Activated CD4-positive, alpha-beta memory T cell treated with anti-CD3 and anti-CD28 coated beads, Interleukin-2, amount 10 ng/mL, durations not matched to agents 7 days and 5 days (primary cell): ENCODE measurements around the gene IRF2. TPM values are rescaled to one million over a fixed set of nuclear protein-coding genes. Genes with fewer than 3 reads are reported as not detected.

Source experiments
- CTCF ChIA-PET: fragments of 350-600 bp; sonication (Branson Sonifier 250); formaldehyde crosslinking; loops from one replicate; lab custom pipeline; 2021; ENCODE audit warnings: antibody characterized with exemption, inconsistent platforms; lab: Charles Lee
- POLR2A ChIA-PET: fragments of 350-600 bp; sonication (Branson Sonifier 250); formaldehyde crosslinking; loops from one replicate; lab custom pipeline; 2021; ENCODE audit warnings: antibody characterized with exemption; lab: Charles Lee
- DNase-seq: peaks from one replicate; pipeline ENCODE4 v3.0.0-alpha.2; 2020
- H3K27ac Mint-ChIP-seq: one replicate; pipeline ENCODE4 v1.8.0; 2021; ENCODE audit warnings: mild to moderate bottlenecking, mixed read lengths
- H3K27me3 Mint-ChIP-seq: one replicate; pipeline ENCODE4 v1.8.0; 2021; ENCODE audit warnings: mixed read lengths
- H3K36me3 Mint-ChIP-seq: one replicate; pipeline ENCODE4 v1.8.0; 2021; ENCODE audit warnings: low read depth, mixed read lengths
- H3K4me1 Mint-ChIP-seq: one replicate; pipeline ENCODE4 v1.8.0; 2021; ENCODE audit warnings: mixed read lengths
- H3K4me3 Mint-ChIP-seq: one replicate; pipeline ENCODE4 v1.8.0; 2021; ENCODE audit warnings: mild to moderate bottlenecking, mixed read lengths
- H3K9me3 Mint-ChIP-seq: one replicate; pipeline ENCODE4 v1.8.0; 2021; ENCODE audit warnings: mixed read lengths
- total RNA-seq, 2 experiments: library from RNA; stranded (reverse); gene quantifications; one replicate each; pipeline ENCODE4 v1.2.3, GENCODE V29; 2021

The IRF2 gene
- 10 to 100 TPM; 77.2 to 78.5 TPM for total RNA-seq

- peaks cover 55% of the 10 kb centered on the region for H3K36me3 Mint-ChIP-seq
- no peaks in the 10 kb centered on the region for H3K9me3 Mint-ChIP-seq
- no peaks in the 10 kb centered on the region for H3K27me3 Mint-ChIP-seq
- CTCF ChIA-PET = interaction anchor here (0.8 to 5.7 kb wide), 6 partner anchors 39 to 259 kb away, joined by 3 to 42 read pairs (median 4); partner anchors contain the start of gene CENPU
- POLR2A ChIA-PET = interaction anchor here (0.6 to 5.0 kb wide), 55 partner anchors 9 to 1030 kb away, joined by 3 to 193 read pairs (median 5); partner anchors contain the start of genes CASP3, CDKN2AIP, CENPU and PRIMPOL
- peak within 1 kb of the TSS; percentile 96 for H3K27ac Mint-ChIP-seq
- H3K4me1 Mint-ChIP-seq = peaks cover 59% of the 10 kb centered on the region
- DNase-seq = peak; percentile 98
- H3K4me3 Mint-ChIP-seq = peak within 1 kb of the TSS; percentile 91
Observed at GRCh38 chr4:184474263-184475095, at the start of gene IRF2. Gene IRF2 (minus strand): TSS chr4:184474550. CDS start chr4:184429064, 45,486 bp downstream.

- CTCF ChIA-PET = interaction anchor here (1.4 to 3.7 kb wide), 8 partner anchors 10 to 490 kb away, joined by 3 to 40 read pairs (median 8); no protein-coding TSS in a partner anchor
- H3K27me3 Mint-ChIP-seq = no peaks in the 10 kb centered on the region
- POLR2A ChIA-PET = interaction anchor here (1.7 to 6.1 kb wide), 5 partner anchors 11 to 95 kb away, joined by 4 to 96 read pairs (median 23); partner anchors contain the start of gene IRF2
- H3K36me3 Mint-ChIP-seq = peaks cover 9% of the 10 kb centered on the region
- H3K4me1 Mint-ChIP-seq = peaks cover 43% of the 10 kb centered on the region
- H3K4me3 Mint-ChIP-seq = no peak overlapping the region
- peak overlapping the region; percentile 89 for H3K27ac Mint-ChIP-seq
- no peak for DNase-seq
- H3K9me3 Mint-ChIP-seq = peaks cover 14% of the 10 kb centered on the region
Observed at GRCh38 chr4:184515606-184516005, 41.3 kb upstream of the IRF2 start.

- Mint-ChIP-seq H3K36me3 (peaks cover 18% of the 10 kb centered on the region), H3K27ac (peak overlapping the region; percentile 89), H3K4me3 (peak overlapping the region; percentile 32), H3K27me3 (no peaks in the 10 kb centered on the region), H3K9me3 (peaks cover 23% of the 10 kb centered on the region), H3K4me1 (peaks cover 47% of the 10 kb centered on the region)
- ChIA-PET CTCF (interaction anchor here (0.6 to 3.7 kb wide), 16 partner anchors 9 to 491 kb away, joined by 3 to 40 read pairs (median 4); partner anchors contain the start of genes CENPU and IRF2), POLR2A (interaction anchor here (0.9 to 6.1 kb wide), 20 partner anchors 11 to 249 kb away, joined by 3 to 96 read pairs (median 6); partner anchors contain the start of genes CASP3, CENPU, IRF2 and PRIMPOL)
- peak; percentile 71 for DNase-seq
Observed at GRCh38 chr4:184514121-184514988, 40.0 kb upstream of the IRF2 start.

- H3K4me1 Mint-ChIP-seq = peaks cover 47% of the 10 kb centered on the region
- DNase-seq = no peak
- ChIA-PET CTCF (interaction anchor here (0.8 to 3.7 kb wide), 13 partner anchors 9 to 248 kb away, joined by 3 to 40 read pairs (median 4); partner anchors contain the start of genes CENPU and IRF2), POLR2A (interaction anchor here (0.9 to 6.1 kb wide), 18 partner anchors 10 to 248 kb away, joined by 3 to 96 read pairs (median 8); partner anchors contain the start of genes CASP3, CENPU, IRF2 and PRIMPOL)
- peaks cover 16% of the 10 kb centered on the region for H3K36me3 Mint-ChIP-seq
- H3K9me3 Mint-ChIP-seq = peaks cover 21% of the 10 kb centered on the region
- no peaks in the 10 kb centered on the region for H3K27me3 Mint-ChIP-seq
- peak overlapping the region; percentile 89 for H3K27ac Mint-ChIP-seq
- H3K4me3 Mint-ChIP-seq = peak overlapping the region; percentile 32
Observed at GRCh38 chr4:184513802-184514120, 39.4 kb upstream of the IRF2 start.

GRCh38 chr4:184511156-184511555, 36.8 kb upstream of the IRF2 start:
- H3K27me3 Mint-ChIP-seq = no peaks in the 10 kb centered on the region
- H3K4me3 Mint-ChIP-seq = no peak overlapping the region
- ChIA-PET CTCF (no interaction called here), POLR2A (interaction anchor here (0.9 to 6.1 kb wide), 4 partner anchors 23 to 35 kb away, joined by 3 to 96 read pairs (median 49); partner anchors contain the start of gene IRF2)
- peaks cover 12% of the 10 kb centered on the region for H3K36me3 Mint-ChIP-seq
- no peak for DNase-seq
- H3K9me3 Mint-ChIP-seq = peaks cover 10% of the 10 kb centered on the region
- no peak overlapping the region for H3K27ac Mint-ChIP-seq
- H3K4me1 Mint-ChIP-seq = peaks cover 51% of the 10 kb centered on the region

- Mint-ChIP-seq H3K27me3 (no peaks in the 10 kb centered on the region), H3K9me3 (peaks cover 10% of the 10 kb centered on the region), H3K27ac (no peak overlapping the region), H3K4me1 (peaks cover 47% of the 10 kb centered on the region), H3K36me3 (peaks cover 12% of the 10 kb centered on the region), H3K4me3 (no peak overlapping the region)
- ChIA-PET CTCF (no interaction called here), POLR2A (interaction anchor here (0.9 to 6.1 kb wide), 3 partner anchors 24 to 34 kb away, joined by 3 to 94 read pairs (median 4); partner anchors contain the start of gene IRF2)
- DNase-seq = no peak
Observed at GRCh38 chr4:184510401-184510800, 36.1 kb upstream of the IRF2 start.

- ChIA-PET POLR2A (interaction anchor here (0.8 to 2.4 kb wide), 6 partner anchors 23 to 143 kb away, joined by 3 to 15 read pairs (median 4); partner anchors contain the start of genes CASP3, IRF2 and PRIMPOL), CTCF (interaction anchor here (0.9 to 3.8 kb wide), 12 partner anchors 8 to 269 kb away, joined by 3 to 40 read pairs (median 4); no protein-coding TSS in a partner anchor)
- Mint-ChIP-seq H3K4me1 (peaks cover 41% of the 10 kb centered on the region), H3K9me3 (peaks cover 10% of the 10 kb centered on the region), H3K36me3 (peaks cover 12% of the 10 kb centered on the region), H3K27me3 (no peaks in the 10 kb centered on the region), H3K27ac (peak overlapping the region; percentile 50), H3K4me3 (no peak overlapping the region)
- peak; percentile 47 for DNase-seq
Observed at GRCh38 chr4:184506527-184507121, 32.3 kb upstream of the IRF2 start.

GRCh38 chr4:184504385-184504784, 30.0 kb upstream of the IRF2 start:
- H3K27ac Mint-ChIP-seq = peak overlapping the region; percentile 79
- ChIA-PET CTCF (interaction anchor here (1.5 to 3.8 kb wide), 2 partner anchors 11 to 22 kb away, joined by 3 to 40 read pairs; no protein-coding TSS in a partner anchor), POLR2A (interaction anchor here (1.5 to 5.3 kb wide), 5 partner anchors 9 to 87 kb away, joined by 3 to 38 read pairs (median 13); partner anchors contain the start of gene IRF2)
- H3K36me3 Mint-ChIP-seq = peaks cover 2% of the 10 kb centered on the region
- no peak for DNase-seq
- no peaks in the 10 kb centered on the region for H3K27me3 Mint-ChIP-seq
- H3K4me3 Mint-ChIP-seq = no peak overlapping the region
- H3K4me1 Mint-ChIP-seq = peaks cover 37% of the 10 kb centered on the region
- H3K9me3 Mint-ChIP-seq = no peaks in the 10 kb centered on the region

GRCh38 chr4:184503869-184504300, 29.5 kb upstream of the IRF2 start:
- peaks cover 37% of the 10 kb centered on the region for H3K4me1 Mint-ChIP-seq
- peak; percentile 38 for DNase-seq
- H3K36me3 Mint-ChIP-seq = peaks cover 4% of the 10 kb centered on the region
- H3K27ac Mint-ChIP-seq = peak overlapping the region; percentile 79
- ChIA-PET CTCF (interaction anchor here (1.5 to 3.8 kb wide), 2 partner anchors 11 to 22 kb away, joined by 3 to 40 read pairs; no protein-coding TSS in a partner anchor), POLR2A (interaction anchor here (1.5 to 5.3 kb wide), 5 partner anchors 10 to 87 kb away, joined by 3 to 38 read pairs (median 13); partner anchors contain the start of gene IRF2)
- H3K4me3 Mint-ChIP-seq = peak overlapping the region; percentile 18
- no peaks in the 10 kb centered on the region for H3K27me3 Mint-ChIP-seq
- peaks cover 3% of the 10 kb centered on the region for H3K9me3 Mint-ChIP-seq

GRCh38 chr4:184500748-184501589, 26.6 kb upstream of the IRF2 start:
- peaks cover 2% of the 10 kb centered on the region for H3K36me3 Mint-ChIP-seq
- no peak overlapping the region for H3K4me3 Mint-ChIP-seq
- peaks cover 24% of the 10 kb centered on the region for H3K4me1 Mint-ChIP-seq
- H3K27ac Mint-ChIP-seq = no peak overlapping the region
- CTCF ChIA-PET = interaction anchor here (1.3 kb wide), 1 partner anchor 13 kb away, joined by 3 read pairs; no protein-coding TSS in a partner anchor
- H3K9me3 Mint-ChIP-seq = peaks cover 3% of the 10 kb centered on the region
- POLR2A ChIA-PET = interaction anchor here (1.8 to 5.3 kb wide), 2 partner anchors 13 to 27 kb away, joined by 4 to 38 read pairs; partner anchors contain the start of gene IRF2
- no peaks in the 10 kb centered on the region for H3K27me3 Mint-ChIP-seq
- no peak for DNase-seq
